Cardiac muscle cell (in vitro differentiated cells and primary cell): ENCODE data around the gene BMPER. TPM values are rescaled to one million over a fixed set of nuclear protein-coding genes. Genes with fewer than 3 reads are reported as not detected.
A peak's percentile ranks its signal among the peaks of the same experiment; 100 is the strongest.

ENCODE experiments used
- DNase-seq, 2 donors: peaks; one replicate each; pipeline versions ENCODE4 v3.0.0 to v3.0.0-alpha.2; 2010 to 2017; ENCODE audit warnings: low read depth in 1 of 2, low spot score in 1 of 2
- H3K27ac ChIP-seq: fragments of 200-600 bp; sonication (generic); 2 replicates; pipeline ENCODE4 v1.5.1; 2016
- H3K27me3 ChIP-seq: fragments of 200-600 bp; sonication (generic); 2 replicates; pipeline ENCODE4 v1.6.0; 2016; ENCODE audit warnings: control low read depth
- H3K36me3 ChIP-seq: fragments of 200-600 bp; sonication (generic); 2 replicates; pipeline ENCODE4 v1.5.1; 2016; ENCODE audit warnings: control low read depth
- H3K4me1 ChIP-seq: fragments of 200-600 bp; sonication (generic); 2 replicates; pipeline ENCODE4 v1.8.1; 2017; ENCODE audit warnings: low read depth, mild to moderate bottlenecking, mixed run types
- H3K4me3 ChIP-seq: fragments of 200-600 bp; sonication (generic); 2 replicates; pipeline ENCODE4 v1.5.1; 2016; ENCODE audit warnings: mild to moderate bottlenecking
- H3K9me3 ChIP-seq: fragments of 200-600 bp; sonication (generic); 2 replicates; pipeline ENCODE4 v1.5.1; 2017; ENCODE audit warnings: low read depth, mild to moderate bottlenecking, control low read depth
- CTCF ChIP-seq: IDR thresholded peaks from 2 replicates; pipeline ENCODE4 v1.5.1; 2012; ENCODE audit warnings: low read depth, mild to moderate bottlenecking, low read length
- polyA plus RNA-seq: library from polyadenylated mRNA; unstranded; fragments of >200 nt; fragmentation: Nextera tagmentation; extraction: Ambion mirVana; gene quantifications from 2 replicates; pipeline ENCODE4 v1.2.1, GENCODE V29; 2016
- total RNA-seq: library from RNA; depleted of rRNA; stranded (reverse); fragments of >200 nt; gene quantifications from 2 replicates; pipeline ENCODE4 v1.2.3, GENCODE V29; 2016

The BMPER gene
- total and polyA plus RNA-seq, 2 experiments from 2014 or later, result 53.6 to 138 TPM

GRCh38 chr7:34158368-34159153 is 253.2 kb downstream of the BMPER start:
- DNase-seq, result peak in 1 of 2 donors; percentile 56
- no peaks in the 10 kb centered on the region for H3K4me1 ChIP-seq
- H3K36me3 ChIP-seq, result peaks cover 8% of the 10 kb centered on the region
- no peak overlapping the region for H3K4me3 ChIP-seq
- no peaks in the 10 kb centered on the region for H3K9me3 ChIP-seq
- peak overlapping the region; percentile 79 for H3K27ac ChIP-seq
- TF ChIP-seq CTCF, result peak; percentile 10
- H3K27me3 ChIP-seq, result no peaks in the 10 kb centered on the region

- peaks cover 8% of the 10 kb centered on the region for H3K36me3 ChIP-seq
- no peak for TF ChIP-seq CTCF
- DNase-seq, result peak in 1 of 2 donors; percentile 64
- H3K27me3 ChIP-seq, result no peaks in the 10 kb centered on the region
- H3K4me1 ChIP-seq, result no peaks in the 10 kb centered on the region
- H3K9me3 ChIP-seq, result no peaks in the 10 kb centered on the region
- no peak overlapping the region for H3K4me3 ChIP-seq
- no peak overlapping the region for H3K27ac ChIP-seq
Measured at GRCh38 chr7:34160261-34160752, 255.0 kb downstream of the BMPER start.

- TF ChIP-seq CTCF, result no peak
- H3K27ac ChIP-seq, result no peak overlapping the region
- H3K4me3 ChIP-seq, result no peak overlapping the region
- DNase-seq, result no peak
- H3K4me1 ChIP-seq, result no peaks in the 10 kb centered on the region
- H3K9me3 ChIP-seq, result no peaks in the 10 kb centered on the region
- H3K27me3 ChIP-seq, result no peaks in the 10 kb centered on the region
- H3K36me3 ChIP-seq, result no peaks in the 10 kb centered on the region
Measured at GRCh38 chr7:34162027-34162565, 256.8 kb downstream of the BMPER start.

GRCh38 chr7:34162677-34163076 is 257.3 kb downstream of the BMPER start:
- Histone ChIP-seq H3K27ac (no peak overlapping the region), H3K9me3 (no peaks in the 10 kb centered on the region), H3K4me3 (no peak overlapping the region), H3K36me3 (no peaks in the 10 kb centered on the region), H3K27me3 (no peaks in the 10 kb centered on the region), H3K4me1 (no peaks in the 10 kb centered on the region)
- DNase-seq, result no peak
- TF ChIP-seq CTCF, result no peak

GRCh38 chr7:34163956-34164355 is 258.6 kb downstream of the BMPER start:
- Histone ChIP-seq H3K9me3 (no peaks in the 10 kb centered on the region), H3K27me3 (no peaks in the 10 kb centered on the region), H3K27ac (no peak overlapping the region), H3K36me3 (no peaks in the 10 kb centered on the region), H3K4me3 (no peak overlapping the region), H3K4me1 (no peaks in the 10 kb centered on the region)
- no peak for TF ChIP-seq CTCF
- no peak for DNase-seq
